Cardiac septum (tissue), 1 donor: ENCODE measurements around the gene TRAPPC3. TPM values are rescaled to one million over a fixed set of nuclear protein-coding genes. Genes with fewer than 3 reads are reported as not detected.
"Not testable (repeated sequence)": the region's sequence is repeated elsewhere in the genome, so short reads cannot be mapped to it uniquely, and the experiment has no call there.

ENCODE experiments used
- DNase-seq: peaks from one replicate; pipeline ENCODE4 v3.0.0-alpha.2; 2020; ENCODE audit warnings: low spot score
- intact Hi-C: fragments of 100-400 bp; cut with DNase I; formaldehyde crosslinking; loops from one replicate; pipeline ENCODE4 v1.14.0; 2022
- total RNA-seq: library from RNA; stranded (reverse); fragmentation: NEBNext Ultra II Directional; extraction: Animal tissue kit (Norgen Biotek cat#: 25700); gene quantifications from one replicate; pipeline ENCODE4 v1.2.1, GENCODE V29; 2021
- donor health status: DM: no; HTN: no; CAD: no.

Gene TRAPPC3
- total RNA-seq, 1 donor from 2014 or later: 47.9 TPM

- no peak for DNase-seq
These were observed 19.2 kb upstream of the TRAPPC3 start for GRCh38 chr1:36168514-36168913.

GRCh38 chr1:36166938-36167905, 17.9 kb upstream of the TRAPPC3 start:
- intact Hi-C loops: no loop called here
- no peak for DNase-seq

More at GRCh38 chr1:36168514-36168913, 19.2 kb upstream of the TRAPPC3 start:
- intact Hi-C loops: no loop called here

GRCh38 chr1:36166136-36166535, 16.9 kb upstream of the TRAPPC3 start:
- intact Hi-C loops: no loop called here
- DNase-seq: no peak

GRCh38 chr1:36165145-36165544, 15.9 kb upstream of the TRAPPC3 start:
- DNase-seq: no peak
- intact Hi-C loops: no loop called here

GRCh38 chr1:36164361-36164760, 15.1 kb upstream of the TRAPPC3 start:
- DNase-seq: no peak
- intact Hi-C loops: no loop called here

GRCh38 chr1:36163426-36163825, 14.1 kb upstream of the TRAPPC3 start:
- intact Hi-C loops: no loop called here
- DNase-seq: no peak

- intact Hi-C loops: no loop called here
- DNase-seq: no peak
These were observed 13.5 kb upstream of the TRAPPC3 start for GRCh38 chr1:36162680-36163239.

GRCh38 chr1:36161641-36162531, 12.6 kb upstream of the TRAPPC3 start:
- no peak for DNase-seq
- intact Hi-C loops: no loop called here

GRCh38 chr1:36160949-36161485, 11.7 kb upstream of the TRAPPC3 start:
- peak; percentile 84 for DNase-seq
- intact Hi-C loops: no loop called here

- no peak for DNase-seq
- intact Hi-C loops: no loop called here
These were observed 11.2 kb upstream of the TRAPPC3 start for GRCh38 chr1:36160388-36160948.

GRCh38 chr1:36159614-36160387, 10.5 kb upstream of the TRAPPC3 start:
- intact Hi-C loops: no loop called here
- no peak for DNase-seq

GRCh38 chr1:36158827-36159252, 9.6 kb upstream of the TRAPPC3 start:
- DNase-seq, intact Hi-C loops: not testable (repeated sequence)

- intact Hi-C loops: loop anchor here (2.0 kb wide), 3 partner anchors 17 to 229 kb away; partner anchors contain the start of gene THRAP3
- DNase-seq: no peak
These were observed 8.9 kb upstream of the TRAPPC3 start for GRCh38 chr1:36157973-36158826.

- intact Hi-C loops: loop anchor here (2.0 kb wide), 3 partner anchors 17 to 229 kb away; partner anchors contain the start of gene THRAP3
- DNase-seq: no peak
These were observed 8.0 kb upstream of the TRAPPC3 start for GRCh38 chr1:36157115-36157903.

- peak; percentile 91 for DNase-seq
- intact Hi-C loops: loop anchor here (2.0 kb wide), 3 partner anchors 18 to 230 kb away; partner anchors contain the start of gene THRAP3
These were observed 7.2 kb upstream of the TRAPPC3 start for GRCh38 chr1:36156329-36157114.
